B cell (primary cell): Measurements from ENCODE around the gene WNT3A. TPM values are rescaled to one million over a fixed set of nuclear protein-coding genes. Genes with fewer than 3 reads are reported as not detected.

Source experiments
- ATAC-seq: fragments of 200-7000 bp; cut with Tn5 transposase; one replicate; pipeline ENCODE4 v1.10.0; 2021; ENCODE audit warnings: low read depth, mild to moderate bottlenecking, moderate number of reproducible peaks, moderate library complexity
- CTCF ChIA-PET: fragments of 350-600 bp; sonication (Branson Sonifier 250); formaldehyde crosslinking; loops from one replicate; lab custom pipeline; 2021; ENCODE audit warnings: antibody characterized with exemption, inconsistent platforms; lab: Charles Lee
- POLR2A ChIA-PET: fragments of 350-600 bp; sonication (Branson Sonifier 250); formaldehyde crosslinking; loops from one replicate; lab custom pipeline; 2021; ENCODE audit warnings: antibody characterized with exemption; lab: Charles Lee
- DNase-seq: peaks from one replicate; pipeline ENCODE4 v3.0.0; 2013
- H2AFZ ChIP-seq: 2 replicates; pipeline ENCODE4 v1.6.1; 2012; ENCODE audit warnings: mild to moderate bottlenecking, low read depth, low read length; ENCODE audit not compliant: insufficient read depth, poor library complexity, severe bottlenecking
- H3K27ac ChIP-seq, 2 donors: 1 replicate in 1 of 2; 2 replicates in 1 of 2; pipeline ENCODE4 v1.5.1; 2012 to 2013; ENCODE audit warnings: low read length in 2 of 2, mild to moderate bottlenecking in 2 of 2, moderate library complexity in 1 of 2
- H3K27me3 ChIP-seq, 4 experiments: fragments of 200-600 bp in 1 of 4; sonication (generic) in 1 of 4; replicated peaks in 1 of 4; 1 replicate in 2 of 4; 2 replicates in 2 of 4; pipeline versions ENCODE4 v1.6.1 to v1.7.0; 2013 to 2016; ENCODE audit warnings: low read length in 3 of 4, mild to moderate bottlenecking in 2 of 4, mixed read lengths in 1 of 4, moderate library complexity in 1 of 4; ENCODE audit not compliant: insufficient read depth in 4 of 4, control insufficient read depth in 3 of 4; ENCODE audit errors: control extremely low read depth in 1 of 4
- H3K36me3 ChIP-seq, 2 experiments: replicated peaks in 1 of 2; 1 replicate in 1 of 2; 2 replicates in 1 of 2; pipeline versions ENCODE4 v1.6.1 to v1.7.1; 2013; ENCODE audit warnings: low read length in 1 of 2; ENCODE audit not compliant: insufficient read depth in 2 of 2, control insufficient read depth in 1 of 2; ENCODE audit errors: control extremely low read depth in 1 of 2, extremely low read depth in 1 of 2
- H3K4me1 ChIP-seq, 2 donors: fragments of 200-600 bp in 1 of 2; sonication (generic) in 1 of 2; 1 replicate in 1 of 2; 2 replicates in 1 of 2; pipeline versions ENCODE4 v1.5.1 to v1.6.1; 2013 to 2017; ENCODE audit warnings: low read length in 2 of 2; ENCODE audit not compliant: control insufficient read depth in 2 of 2, insufficient read depth in 2 of 2
- H3K4me2 ChIP-seq: replicated peaks from 2 replicates; pipeline ENCODE3; 2012; ENCODE audit warnings: mild to moderate bottlenecking, low read depth, low read length; ENCODE audit not compliant: poor library complexity, severe bottlenecking
- H3K4me3 ChIP-seq, 5 experiments: fragments of 200-600 bp in 1 of 5; sonication (generic) in 1 of 5; 1 replicate in 3 of 5; 2 replicates in 2 of 5; pipeline versions ENCODE4 v1.5.1 to v1.7.0; 2011 to 2016; ENCODE audit warnings: low read length in 4 of 5, mild to moderate bottlenecking in 4 of 5, low read depth in 2 of 5, control low read depth in 1 of 5, moderate library complexity in 1 of 5; ENCODE audit not compliant: insufficient read depth in 1 of 5; ENCODE audit errors: control extremely low read depth in 1 of 5, extremely low read depth in 1 of 5
- H3K79me2 ChIP-seq: fragments of 200-600 bp; sonication (generic); one replicate; pipeline ENCODE4 v1.6.0; 2016; ENCODE audit warnings: low read length; ENCODE audit not compliant: control insufficient read depth, insufficient read depth
- H3K9ac ChIP-seq: fragments of 200-600 bp; sonication (generic); 2 replicates; pipeline ENCODE4 v1.6.1; 2017; ENCODE audit warnings: mild to moderate bottlenecking, low read length, moderate library complexity
- H3K9me3 ChIP-seq, 3 donors: one replicate each; pipeline versions ENCODE4 v1.6.1 to v1.7.1; 2013; ENCODE audit warnings: low read length in 2 of 3; ENCODE audit not compliant: control insufficient read depth in 2 of 3, insufficient read depth in 1 of 3; ENCODE audit errors: control extremely low read depth in 1 of 3
- H4K20me1 ChIP-seq: 2 replicates; pipeline ENCODE4 v1.6.0; 2012; ENCODE audit warnings: mild to moderate bottlenecking, low read length; ENCODE audit not compliant: insufficient read depth, control insufficient read depth, poor library complexity, severe bottlenecking
- H3K27ac Mint-ChIP-seq: one replicate; pipeline ENCODE4 v1.8.0; 2021; ENCODE audit warnings: mixed read lengths
- H3K27me3 Mint-ChIP-seq: one replicate; pipeline ENCODE4 v1.8.0; 2021; ENCODE audit warnings: mixed read lengths
- H3K4me1 Mint-ChIP-seq: one replicate; pipeline ENCODE4 v1.8.0; 2021; ENCODE audit warnings: mixed read lengths
- H3K4me3 Mint-ChIP-seq: one replicate; pipeline ENCODE4 v1.8.0; 2021; ENCODE audit warnings: mixed read lengths
- H3K9me3 Mint-ChIP-seq: one replicate; pipeline ENCODE4 v1.8.0; 2022; ENCODE audit warnings: mixed read lengths; ENCODE audit not compliant: insufficient read depth
- EZH2 ChIP-seq: IDR thresholded peaks from 2 replicates; pipeline ENCODE4 v1.6.1; 2012; ENCODE audit warnings: borderline replicate concordance, low read depth, mild to moderate bottlenecking, moderate library complexity, low read length; ENCODE audit not compliant: insufficient read depth, poor library complexity, severe bottlenecking
- WGBS: methylation state at CpG from one replicate; pipeline ENCODE4 v1.1.5; 2013; ENCODE audit warnings: missing lambda C conversion rate; ENCODE audit not compliant: insufficient coverage; 5-methylcytosine and 5-hydroxymethylcytosine counted together
- intact Hi-C: fragments of 100-400 bp; cut with micrococcal nuclease; formaldehyde crosslinking; loops from one replicate; pipeline ENCODE4 v1.10.0; 2022
- polyA plus RNA-seq: library from polyadenylated mRNA; depleted of rRNA; stranded (reverse); fragments of >200 nt; gene quantifications from 2 replicates; pipeline ENCODE4 v1.2.3, GENCODE V29; 2012
- total RNA-seq, 2 donors: library from RNA; stranded (reverse); fragments of 120-200 nt in 1 of 2; gene quantifications; 1 replicate in 1 of 2; 2 replicates in 1 of 2; pipeline versions ENCODE4 v1.2.3 to v1.2.4, GENCODE V29; 2013 to 2022
- TF ChIP-seq, protein P1 (sequence below): fragments of 200-600 bp; IDR thresholded peaks from one replicate; pipeline ENCODE4 v1.8.0; 2022; ENCODE audit warnings: antibody characterized with exemption, mild to moderate bottlenecking

Gene WNT3A
- total and polyA plus RNA-seq, 2 donors (not counting 1 experiment from before 2014, with no cell fraction given), result 0.03 TPM; not detected in 1

DNA sequence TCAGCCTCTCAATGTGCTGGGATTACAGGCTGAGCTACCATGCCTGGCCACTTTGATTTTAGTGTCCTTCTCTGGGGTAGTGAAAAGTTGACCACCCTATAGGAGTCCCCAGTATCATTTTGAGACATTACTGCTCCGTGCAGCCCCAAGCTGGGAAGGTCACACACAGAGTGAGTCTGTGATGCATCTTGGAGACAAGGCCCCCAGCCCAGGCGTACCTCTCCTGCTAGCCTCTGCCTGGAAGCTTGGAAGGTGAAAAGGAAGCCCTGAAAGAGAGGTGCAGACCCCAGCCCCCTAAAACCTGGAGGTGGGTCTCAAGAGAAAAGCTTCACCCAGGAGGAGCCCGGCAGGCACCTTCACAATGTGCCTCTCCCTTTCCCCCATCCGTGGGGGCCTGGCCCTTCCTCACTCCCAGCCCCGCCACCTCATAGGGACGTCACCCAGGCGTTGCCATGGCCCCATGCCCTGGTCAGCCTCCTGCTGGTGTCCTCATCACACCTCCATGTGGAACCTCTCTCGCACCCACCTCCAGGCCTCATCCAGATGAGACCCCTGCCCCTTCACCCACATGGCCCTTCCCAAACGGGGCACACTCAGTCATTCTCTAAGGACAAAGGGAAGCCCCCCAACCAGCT, 70.1 kb downstream of the WNT3A start:
- Histone ChIP-seq H3K27ac (no peak overlapping the region), H3K9me3 (no peaks in the 10 kb centered on the region), H2AFZ (no peak overlapping the region), H3K9ac (no peak overlapping the region), H3K36me3 (no peaks in the 10 kb centered on the region), H4K20me1 (peaks cover 18% of the 10 kb centered on the region), H3K4me3 (no peak overlapping the region), H3K4me2 (no peak overlapping the region), H3K79me2 (peaks cover 21% of the 10 kb centered on the region), H3K27me3 (no peaks in the 10 kb centered on the region), H3K4me1 (peaks cover 7 to 9% of the 10 kb centered on the region in 2 donors)
- WGBS, result 88% methylated on average over 7 of the region's 9 CpGs
- no peak for ATAC-seq
- H3K4me1 Mint-ChIP-seq, result peaks cover 11% of the 10 kb centered on the region
- intact Hi-C loops, result no loop called here
- TF ChIP-seq, protein P1, sequence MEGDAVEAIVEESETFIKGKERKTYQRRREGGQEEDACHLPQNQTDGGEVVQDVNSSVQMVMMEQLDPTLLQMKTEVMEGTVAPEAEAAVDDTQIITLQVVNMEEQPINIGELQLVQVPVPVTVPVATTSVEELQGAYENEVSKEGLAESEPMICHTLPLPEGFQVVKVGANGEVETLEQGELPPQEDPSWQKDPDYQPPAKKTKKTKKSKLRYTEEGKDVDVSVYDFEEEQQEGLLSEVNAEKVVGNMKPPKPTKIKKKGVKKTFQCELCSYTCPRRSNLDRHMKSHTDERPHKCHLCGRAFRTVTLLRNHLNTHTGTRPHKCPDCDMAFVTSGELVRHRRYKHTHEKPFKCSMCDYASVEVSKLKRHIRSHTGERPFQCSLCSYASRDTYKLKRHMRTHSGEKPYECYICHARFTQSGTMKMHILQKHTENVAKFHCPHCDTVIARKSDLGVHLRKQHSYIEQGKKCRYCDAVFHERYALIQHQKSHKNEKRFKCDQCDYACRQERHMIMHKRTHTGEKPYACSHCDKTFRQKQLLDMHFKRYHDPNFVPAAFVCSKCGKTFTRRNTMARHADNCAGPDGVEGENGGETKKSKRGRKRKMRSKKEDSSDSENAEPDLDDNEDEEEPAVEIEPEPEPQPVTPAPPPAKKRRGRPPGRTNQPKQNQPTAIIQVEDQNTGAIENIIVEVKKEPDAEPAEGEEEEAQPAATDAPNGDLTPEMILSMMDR, result no peak
- TF ChIP-seq EZH2, result no peak
- no peak overlapping the region for H3K4me3 Mint-ChIP-seq
- H3K27ac Mint-ChIP-seq, result no peak overlapping the region
- no peak for DNase-seq
- CTCF ChIA-PET, result no interaction called here
- no peaks in the 10 kb centered on the region for H3K9me3 Mint-ChIP-seq
- POLR2A ChIA-PET, result no interaction called here
- no peaks in the 10 kb centered on the region for H3K27me3 Mint-ChIP-seq

DNA sequence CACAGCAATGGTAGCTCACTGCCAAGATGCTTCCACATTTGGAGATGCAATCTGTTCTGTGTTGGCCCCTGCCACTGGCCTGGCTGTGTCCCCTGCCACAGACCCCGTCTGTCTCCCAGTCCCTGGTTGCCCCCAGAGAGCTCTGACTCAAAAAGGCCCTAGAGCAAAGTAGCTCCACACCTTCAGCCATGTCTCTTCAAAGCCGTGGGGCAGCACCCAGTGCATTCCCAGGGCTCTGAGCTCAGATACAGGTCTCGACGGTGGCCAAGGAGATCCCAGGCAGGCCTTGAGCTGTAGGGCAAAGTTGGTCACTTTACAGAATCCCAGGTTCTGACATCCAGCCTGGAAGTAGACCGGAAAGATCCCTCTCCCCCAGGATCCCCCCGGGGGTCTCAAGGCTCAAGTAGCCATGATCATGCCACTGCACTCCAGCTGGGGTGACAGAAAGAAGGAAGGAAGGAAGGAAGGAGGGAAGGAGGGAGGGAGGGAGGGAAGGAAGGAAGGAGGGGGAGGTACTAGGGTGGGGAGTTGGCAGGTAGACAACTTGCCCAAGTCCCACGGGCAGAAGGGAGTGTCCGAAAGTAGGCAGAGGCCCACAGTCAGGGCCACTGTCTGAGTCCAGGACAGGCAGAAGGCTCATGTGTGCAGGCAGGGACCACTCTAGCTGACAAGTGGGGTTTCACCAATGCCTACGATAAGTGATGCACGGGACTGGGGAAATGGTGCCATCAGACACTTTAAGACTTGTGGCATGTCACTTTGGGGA, 71.0 kb downstream of the WNT3A start:
- H3K27me3 ChIP-seq, result no peaks in the 10 kb centered on the region
- peaks cover 7 to 9% of the 10 kb centered on the region in 2 donors for H3K4me1 ChIP-seq
- 75% methylated on average over 8 of the region's 10 CpGs for WGBS
- Mint-ChIP-seq H3K4me3 (no peak overlapping the region), H3K9me3 (no peaks in the 10 kb centered on the region), H3K27me3 (no peaks in the 10 kb centered on the region), H3K27ac (no peak overlapping the region), H3K4me1 (peaks cover 11% of the 10 kb centered on the region)
- intact Hi-C loops, result no loop called here
- peaks cover 30% of the 10 kb centered on the region for H3K79me2 ChIP-seq
- ATAC-seq, result no peak
- no peak for TF ChIP-seq EZH2
- no peaks in the 10 kb centered on the region for H3K36me3 ChIP-seq
- ChIA-PET POLR2A (no interaction called here), CTCF (no interaction called here)
- H2AFZ ChIP-seq, result no peak overlapping the region
- no peak for DNase-seq
- H3K9ac ChIP-seq, result no peak overlapping the region
- H3K4me3 ChIP-seq, result no peak overlapping the region
- H3K4me2 ChIP-seq, result no peak overlapping the region
- H3K27ac ChIP-seq, result no peak overlapping the region
- no peaks in the 10 kb centered on the region for H3K9me3 ChIP-seq
- H4K20me1 ChIP-seq, result peaks cover 18% of the 10 kb centered on the region
